Memory B cell (primary cell): ENCODE data around the gene AKAP12.

Experiments used
- ATAC-seq: fragments of 150-1000 bp; cut with Tn5 transposase; 2 replicates; pipeline ENCODE4 v1.10.0; 2021; ENCODE audit warnings: low read depth, mild to moderate bottlenecking, moderate library complexity
- DNase-seq, 2 donors: peaks; one replicate each; pipeline ENCODE4 v3.0.0; 2022; ENCODE audit warnings: low spot score in 2 of 2
- H3K27ac Mint-ChIP-seq: one replicate; pipeline ENCODE4 v1.8.0; 2022; ENCODE audit warnings: mild to moderate bottlenecking, moderate library complexity, mixed read lengths
- H3K27me3 Mint-ChIP-seq: one replicate; pipeline ENCODE4 v1.8.0; 2022; ENCODE audit warnings: mixed read lengths
- H3K36me3 Mint-ChIP-seq: one replicate; pipeline ENCODE4 v1.8.0; 2022; ENCODE audit warnings: mild to moderate bottlenecking, mixed read lengths
- H3K4me1 Mint-ChIP-seq: one replicate; pipeline ENCODE4 v1.8.0; 2022; ENCODE audit warnings: mixed read lengths
- H3K4me3 Mint-ChIP-seq: one replicate; pipeline ENCODE4 v1.8.0; 2022; ENCODE audit warnings: mild to moderate bottlenecking, moderate library complexity, mixed read lengths
- H3K9me3 Mint-ChIP-seq: one replicate; pipeline ENCODE4 v1.8.0; 2022; ENCODE audit warnings: mixed read lengths

The AKAP12 gene

DNA sequence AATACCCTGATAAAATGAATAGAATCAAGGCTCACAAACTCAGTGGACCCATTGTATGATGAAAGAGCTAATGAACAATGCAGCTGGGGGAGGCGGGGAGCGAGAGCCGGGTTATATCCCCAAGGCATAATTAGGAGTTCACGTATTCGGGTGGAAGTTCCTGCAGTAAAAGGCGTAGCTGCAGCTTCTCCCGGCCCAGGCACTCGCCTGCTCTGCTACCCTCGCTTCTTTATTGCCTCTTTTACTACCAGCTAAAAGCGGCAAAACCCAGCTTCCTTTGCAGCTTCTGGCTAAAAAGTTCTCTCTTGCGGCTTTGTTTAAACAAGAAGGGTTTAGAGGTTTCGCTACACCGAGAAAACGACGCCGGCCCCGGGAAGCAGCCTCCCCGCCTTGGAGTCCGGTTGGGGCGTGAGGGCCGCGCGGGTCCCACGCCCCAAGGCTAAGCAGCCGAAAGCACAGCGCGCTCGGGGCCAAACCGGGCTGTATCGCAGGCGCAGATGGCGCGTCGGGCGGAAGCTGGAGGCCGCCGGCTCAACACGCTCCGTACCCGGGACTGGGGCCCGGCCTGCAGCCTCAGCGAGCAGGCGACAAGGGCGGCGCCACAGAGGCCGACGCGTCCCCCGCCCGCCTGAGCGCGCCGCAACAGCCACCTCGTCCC is 150.0 kb downstream of the AKAP12 start:
- Mint-ChIP-seq H3K4me3 (peak overlapping the region; percentile 93), H3K4me1 (peaks cover 30% of the 10 kb centered on the region), H3K27me3 (no peaks in the 10 kb centered on the region), H3K27ac (peak overlapping the region; percentile 98), H3K9me3 (no peaks in the 10 kb centered on the region), H3K36me3 (peaks cover 4% of the 10 kb centered on the region)
- peak; percentile 63 for ATAC-seq
- no peak for DNase-seq

DNA sequence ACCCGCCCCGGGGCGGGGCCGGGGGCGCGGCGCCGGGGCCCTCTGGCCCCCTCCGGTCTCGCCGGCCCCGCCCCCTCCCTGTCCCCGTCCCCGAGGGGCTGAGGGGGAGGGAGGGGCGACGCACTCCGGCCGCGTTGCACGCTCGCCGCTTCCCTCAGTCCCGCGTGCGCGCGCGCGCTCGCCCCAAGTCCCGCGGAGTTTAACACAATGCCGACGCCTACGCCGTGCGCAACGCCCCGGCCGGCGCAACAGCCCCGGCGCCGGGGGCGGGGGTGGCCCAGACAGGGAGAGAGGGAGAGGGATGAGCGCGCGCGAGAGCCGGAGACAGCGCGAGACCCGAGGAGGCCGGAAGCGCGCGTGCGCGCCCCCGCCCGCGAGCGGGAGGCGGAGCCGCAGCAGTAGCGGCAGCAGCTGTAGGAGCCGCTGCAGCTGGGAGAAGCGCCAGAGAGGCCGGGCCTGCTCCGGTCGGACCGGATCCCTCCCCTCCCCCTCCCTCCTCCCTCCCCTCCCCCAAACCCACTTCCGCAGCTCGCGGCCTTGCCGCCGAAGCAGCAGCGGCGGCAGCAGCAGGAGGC is 150.6 kb downstream of the AKAP12 start:
- Mint-ChIP-seq H3K4me3 (peak overlapping the region; percentile 82), H3K4me1 (peaks cover 32% of the 10 kb centered on the region), H3K36me3 (peaks cover 4% of the 10 kb centered on the region), H3K27me3 (no peaks in the 10 kb centered on the region), H3K9me3 (no peaks in the 10 kb centered on the region), H3K27ac (peak overlapping the region; percentile 98)
- DNase-seq (peak; percentile 93 to 98), ATAC-seq (peak; percentile 71)

DNA sequence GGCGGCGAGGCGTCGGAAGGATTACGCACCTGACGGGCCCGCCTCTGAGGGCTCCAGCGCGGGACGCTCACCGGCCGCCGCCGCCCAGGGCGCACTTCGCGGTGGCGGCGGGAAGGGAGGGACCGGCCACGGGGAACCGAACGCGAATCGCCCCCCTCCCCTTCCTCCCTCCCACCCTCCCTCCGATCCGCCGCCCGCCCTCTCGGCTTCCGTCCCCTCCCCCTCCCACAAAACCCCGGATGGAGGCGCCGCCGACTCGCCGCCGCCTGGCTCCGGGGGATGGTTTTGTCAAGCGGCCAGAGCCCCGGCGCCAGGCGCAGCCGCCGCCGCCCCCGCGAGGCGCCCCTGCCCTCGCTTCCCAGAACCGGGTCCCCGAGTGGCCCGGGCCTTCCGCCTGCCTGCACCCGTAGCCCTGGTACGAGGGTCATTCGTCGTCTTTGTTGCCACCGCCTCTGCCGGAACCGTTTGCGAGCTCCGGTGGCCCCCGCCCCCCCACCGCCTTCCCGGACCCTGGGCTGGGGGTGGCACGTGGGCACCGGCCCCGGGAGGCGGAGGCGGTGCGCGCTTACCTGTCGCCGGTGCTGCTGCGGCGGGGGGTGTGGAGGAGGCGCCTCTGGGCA is 151.2 kb downstream of the AKAP12 start:
- H3K4me1 Mint-ChIP-seq, result peaks cover 33% of the 10 kb centered on the region

DNA sequence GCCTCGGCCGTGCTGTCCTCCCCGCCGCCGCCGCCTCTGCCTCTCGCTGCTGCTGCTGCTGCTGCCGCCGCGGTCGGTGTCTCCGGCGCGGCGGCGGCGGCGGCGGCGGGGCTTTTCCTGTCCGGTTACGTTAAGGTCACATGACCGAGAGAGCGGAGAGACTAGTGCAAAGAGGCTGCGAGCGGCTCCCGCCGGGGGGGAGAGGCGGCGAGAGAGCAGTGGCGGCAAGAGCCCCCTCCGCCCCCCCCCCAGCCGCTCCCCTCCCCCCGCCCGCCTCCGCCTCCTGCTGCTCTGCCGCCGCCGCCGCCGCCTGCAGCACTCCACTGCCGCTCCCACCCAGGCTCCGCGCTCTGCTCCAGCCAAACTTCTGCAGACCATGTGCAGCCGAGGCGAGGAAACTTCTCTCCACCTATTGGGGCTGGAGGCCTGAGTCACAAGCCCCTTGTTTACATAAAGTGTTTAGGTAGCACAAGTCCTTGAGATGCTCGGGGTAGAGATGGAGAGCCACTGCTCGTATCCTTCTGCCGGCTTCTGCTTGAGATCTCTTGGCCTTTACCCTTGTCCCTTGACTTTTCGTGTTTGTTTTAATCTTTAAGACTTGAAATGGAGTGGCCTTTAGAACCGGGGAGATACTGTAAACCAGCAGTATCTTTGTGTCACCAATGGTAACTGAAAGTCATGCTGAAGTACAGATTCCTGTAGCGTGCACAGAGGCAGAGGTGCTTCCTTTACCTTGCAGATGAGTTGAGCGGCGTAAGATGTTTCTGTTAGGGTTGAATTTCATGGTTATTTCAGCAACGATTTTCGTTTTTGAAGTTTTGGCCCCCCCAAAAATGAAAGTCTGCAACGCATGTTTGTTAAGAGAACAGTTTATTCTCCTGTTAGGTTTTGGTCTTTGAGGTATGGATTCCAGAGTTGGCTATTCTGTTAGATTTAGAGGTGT is 152.0 kb downstream of the AKAP12 start, which contains the start of gene ZBTB2:
Gene ZBTB2 (minus strand): TSS at position 89 of the 943 bp plus-strand sequence. CDS start 17,922 bp downstream, outside the sequence.
- H3K4me1 Mint-ChIP-seq, result peaks cover 36% of the 10 kb centered on the region
- no peaks in the 10 kb centered on the region for H3K27me3 Mint-ChIP-seq
- DNase-seq (peak; percentile 48 to 71), ATAC-seq (peak; percentile 7)
- H3K9me3 Mint-ChIP-seq, result no peaks in the 10 kb centered on the region
- peaks cover 4% of the 10 kb centered on the region for H3K36me3 Mint-ChIP-seq
- H3K4me3 Mint-ChIP-seq, result peak within 1 kb of the TSS; percentile 100
- H3K27ac Mint-ChIP-seq, result peak within 1 kb of the TSS; percentile 98

More for the DNA sequence above, 151.2 kb downstream of the AKAP12 start:
- ATAC-seq (peak; percentile 10), DNase-seq (peak; percentile 76 to 83)
- Mint-ChIP-seq H3K27me3 (no peaks in the 10 kb centered on the region), H3K4me3 (peak overlapping the region; percentile 100), H3K9me3 (no peaks in the 10 kb centered on the region), H3K36me3 (peaks cover 4% of the 10 kb centered on the region), H3K27ac (peak overlapping the region; percentile 98)

DNA sequence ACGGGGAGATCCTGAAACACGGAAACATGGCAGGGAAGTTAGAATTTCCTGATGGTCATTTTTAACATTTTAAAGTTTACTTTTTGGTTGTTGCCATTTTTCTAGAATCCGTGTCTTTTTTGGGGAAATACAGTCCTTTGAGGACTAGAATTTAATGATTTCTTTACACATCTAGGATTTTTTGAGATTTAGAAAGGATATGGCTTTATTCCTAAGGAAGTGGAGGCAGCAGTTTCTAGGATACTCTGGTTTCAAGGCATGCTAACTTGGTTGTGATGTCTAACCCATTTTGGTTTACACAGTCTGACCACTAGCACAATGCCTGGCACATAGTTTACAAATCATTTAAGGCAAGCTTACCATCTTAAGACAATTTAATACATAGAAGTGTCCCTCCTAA is 152.7 kb downstream of the AKAP12 start:
- DNase-seq (no peak), ATAC-seq (no peak)
- H3K36me3 Mint-ChIP-seq, result peaks cover 5% of the 10 kb centered on the region
- H3K4me1 Mint-ChIP-seq, result peaks cover 40% of the 10 kb centered on the region
- H3K4me3 Mint-ChIP-seq, result peak overlapping the region; percentile 100
- H3K27ac Mint-ChIP-seq, result peak overlapping the region; percentile 98
- no peaks in the 10 kb centered on the region for H3K27me3 Mint-ChIP-seq
- no peaks in the 10 kb centered on the region for H3K9me3 Mint-ChIP-seq

DNA sequence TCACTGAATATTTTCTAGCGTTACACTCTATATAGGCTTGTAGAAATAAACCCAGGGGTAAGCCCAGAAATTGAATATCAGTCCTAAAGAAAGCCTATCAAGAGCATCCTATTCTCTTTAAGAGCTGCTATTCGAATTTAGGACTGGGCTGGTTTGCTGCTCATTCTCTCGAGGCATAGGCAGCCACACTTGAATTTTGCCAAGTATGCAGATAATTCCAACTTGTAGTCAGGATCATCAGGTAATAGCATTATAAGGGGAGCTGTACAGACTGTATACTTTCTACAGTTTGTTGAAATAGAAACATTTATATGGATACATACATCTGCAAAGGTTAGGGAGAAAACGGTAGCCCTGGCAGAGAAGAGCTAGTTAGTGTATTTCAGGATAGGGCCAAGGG is 153.6 kb downstream of the AKAP12 start:
- peak overlapping the region; percentile 98 for H3K27ac Mint-ChIP-seq
- peak overlapping the region; percentile 12 for H3K4me3 Mint-ChIP-seq
- no peak for DNase-seq
- H3K27me3 Mint-ChIP-seq, result no peaks in the 10 kb centered on the region
- no peak for ATAC-seq
- no peaks in the 10 kb centered on the region for H3K9me3 Mint-ChIP-seq
- peaks cover 45% of the 10 kb centered on the region for H3K4me1 Mint-ChIP-seq
- peaks cover 5% of the 10 kb centered on the region for H3K36me3 Mint-ChIP-seq

DNA sequence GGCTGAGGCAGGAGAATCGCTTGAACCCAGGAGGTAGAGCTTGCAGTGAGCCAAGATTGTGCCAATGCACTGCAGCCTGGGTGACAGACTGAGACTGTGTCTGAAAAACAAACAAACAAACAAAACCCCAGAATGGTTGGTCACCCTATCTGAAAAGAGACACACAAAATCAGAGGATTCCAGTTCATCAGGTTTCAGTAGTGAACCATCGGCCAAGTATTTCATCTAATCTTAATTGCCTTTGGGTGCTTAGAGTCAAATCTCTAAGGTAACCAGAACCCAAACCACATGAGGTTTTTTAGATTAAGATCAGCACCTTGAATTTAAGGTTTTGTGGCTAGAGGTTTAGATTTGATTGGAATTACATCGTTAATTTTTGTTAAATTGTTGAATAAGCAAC is 159.9 kb downstream of the AKAP12 start:
- H3K9me3 Mint-ChIP-seq, result no peaks in the 10 kb centered on the region
- DNase-seq (no peak), ATAC-seq (no peak)
- H3K27me3 Mint-ChIP-seq, result no peaks in the 10 kb centered on the region
- H3K4me1 Mint-ChIP-seq, result peaks cover 29% of the 10 kb centered on the region
- H3K27ac Mint-ChIP-seq, result no peak overlapping the region
- peaks cover 11% of the 10 kb centered on the region for H3K36me3 Mint-ChIP-seq
- no peak overlapping the region for H3K4me3 Mint-ChIP-seq

DNA sequence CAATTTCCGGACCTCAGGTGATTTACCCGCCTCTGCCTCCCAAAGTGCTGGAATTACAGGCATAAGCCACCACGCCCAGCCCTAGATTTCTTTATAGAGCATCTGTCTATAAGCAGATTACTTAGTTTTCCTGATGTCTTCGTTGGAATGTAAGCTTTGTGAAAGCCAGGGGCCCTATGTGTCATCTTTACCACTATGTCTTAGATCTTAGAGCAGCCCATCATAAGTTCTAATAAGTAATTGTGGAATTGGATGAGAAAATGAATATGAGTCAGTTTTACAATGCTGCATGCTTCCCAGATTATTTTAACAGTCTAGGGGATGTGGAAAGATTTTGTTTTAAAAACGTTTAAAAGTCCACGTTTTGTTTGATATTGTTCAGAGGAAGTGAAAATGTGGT is 160.7 kb downstream of the AKAP12 start:
- Mint-ChIP-seq H3K27ac (peak overlapping the region; percentile 24), H3K27me3 (no peaks in the 10 kb centered on the region), H3K4me3 (no peak overlapping the region), H3K4me1 (peaks cover 23% of the 10 kb centered on the region), H3K9me3 (no peaks in the 10 kb centered on the region), H3K36me3 (peaks cover 11% of the 10 kb centered on the region)
- no peak for DNase-seq
- ATAC-seq, result no peak

DNA sequence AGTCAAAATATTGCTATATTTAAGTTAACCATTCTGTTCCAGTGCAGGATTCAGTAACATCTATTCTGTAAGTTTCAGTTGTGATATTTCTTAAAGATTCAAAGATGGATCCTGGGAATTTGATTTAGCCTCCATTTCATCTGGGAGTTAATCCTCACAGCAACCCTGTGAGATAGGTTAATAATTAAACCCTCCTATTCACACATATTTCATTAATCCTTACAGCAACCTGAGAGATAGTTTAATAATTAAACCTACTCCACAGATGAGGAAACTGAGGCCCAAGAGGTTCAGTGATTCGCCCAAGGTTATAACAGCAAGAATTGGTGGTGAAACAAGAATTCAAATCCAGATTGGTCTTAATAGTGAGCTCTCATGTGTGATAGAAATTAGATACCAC is 162.5 kb downstream of the AKAP12 start:
- DNase-seq (no peak), ATAC-seq (no peak)
- peaks cover 11% of the 10 kb centered on the region for H3K36me3 Mint-ChIP-seq
- H3K4me3 Mint-ChIP-seq, result no peak overlapping the region
- peaks cover 20% of the 10 kb centered on the region for H3K4me1 Mint-ChIP-seq
- no peaks in the 10 kb centered on the region for H3K9me3 Mint-ChIP-seq
- no peak overlapping the region for H3K27ac Mint-ChIP-seq
- no peaks in the 10 kb centered on the region for H3K27me3 Mint-ChIP-seq

DNA sequence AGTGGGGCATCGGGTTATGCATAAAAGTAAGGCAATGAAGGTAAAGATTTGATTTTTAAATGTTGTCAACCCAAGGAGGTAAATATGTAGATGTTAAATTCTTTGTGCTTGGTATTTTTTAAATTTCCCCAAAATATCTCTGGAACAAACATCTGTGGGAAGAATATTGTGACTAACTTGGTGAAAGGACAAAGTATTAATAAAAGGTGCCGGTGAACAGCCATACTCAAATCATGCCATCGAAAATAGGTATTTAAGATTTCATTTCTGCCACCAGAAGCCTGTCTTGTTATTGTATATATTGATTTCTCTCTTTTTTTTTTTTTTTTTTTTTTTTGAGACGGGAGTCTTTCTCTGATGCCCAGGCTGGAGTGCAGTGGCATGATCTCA is 164.1 kb downstream of the AKAP12 start:
- DNase-seq, result no peak
- Mint-ChIP-seq H3K27me3 (no peaks in the 10 kb centered on the region), H3K9me3 (no peaks in the 10 kb centered on the region), H3K36me3 (peaks cover 14% of the 10 kb centered on the region), H3K27ac (peak overlapping the region; percentile 42), H3K4me3 (no peak overlapping the region), H3K4me1 (peaks cover 19% of the 10 kb centered on the region)
- ATAC-seq, result no peak
